ENCODE data around the gene PICALM.

PICALM gene

DNA sequence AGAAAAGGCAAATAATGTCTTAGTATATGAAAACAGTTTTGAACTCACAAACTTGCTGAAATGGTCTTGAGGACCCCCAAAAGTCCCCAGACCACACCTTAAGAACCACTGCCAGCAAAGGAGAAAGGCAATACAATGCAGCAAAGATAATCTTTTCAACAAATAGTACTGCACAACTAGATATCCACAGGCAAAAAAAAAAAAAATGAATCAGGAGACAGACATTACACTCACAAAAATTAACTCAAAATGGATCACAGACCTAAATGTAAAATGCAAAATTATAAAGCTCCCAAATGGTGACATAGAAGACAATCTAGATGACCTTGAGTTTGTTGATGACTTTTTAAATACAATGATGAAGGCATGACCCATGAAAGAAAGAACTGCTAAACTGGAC lies 8.3 kb downstream of the PICALM start:
- H3K4me3 ChIP-seq (ENCODE audit: low read depth, low read length) = no peak overlapping the region
- no peak for DNase-seq (ENCODE audit: low read depth)
- TF ChIP-seq POLR2A (IDR thresholded peaks at IDR 0.05; ENCODE audit: extremely low read depth, insufficient read length) (no peak), MYC (IDR thresholded peaks at IDR 0.05; ENCODE audit: low read depth, low read length) (no peak)
- TF ChIP-seq, protein P1, sequence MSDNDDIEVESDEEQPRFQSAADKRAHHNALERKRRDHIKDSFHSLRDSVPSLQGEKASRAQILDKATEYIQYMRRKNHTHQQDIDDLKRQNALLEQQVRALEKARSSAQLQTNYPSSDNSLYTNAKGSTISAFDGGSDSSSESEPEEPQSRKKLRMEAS (IDR thresholded peaks at IDR 0.05; ENCODE audit: low read depth, low read length) = no peak
- TF ChIP-seq, protein P2, sequence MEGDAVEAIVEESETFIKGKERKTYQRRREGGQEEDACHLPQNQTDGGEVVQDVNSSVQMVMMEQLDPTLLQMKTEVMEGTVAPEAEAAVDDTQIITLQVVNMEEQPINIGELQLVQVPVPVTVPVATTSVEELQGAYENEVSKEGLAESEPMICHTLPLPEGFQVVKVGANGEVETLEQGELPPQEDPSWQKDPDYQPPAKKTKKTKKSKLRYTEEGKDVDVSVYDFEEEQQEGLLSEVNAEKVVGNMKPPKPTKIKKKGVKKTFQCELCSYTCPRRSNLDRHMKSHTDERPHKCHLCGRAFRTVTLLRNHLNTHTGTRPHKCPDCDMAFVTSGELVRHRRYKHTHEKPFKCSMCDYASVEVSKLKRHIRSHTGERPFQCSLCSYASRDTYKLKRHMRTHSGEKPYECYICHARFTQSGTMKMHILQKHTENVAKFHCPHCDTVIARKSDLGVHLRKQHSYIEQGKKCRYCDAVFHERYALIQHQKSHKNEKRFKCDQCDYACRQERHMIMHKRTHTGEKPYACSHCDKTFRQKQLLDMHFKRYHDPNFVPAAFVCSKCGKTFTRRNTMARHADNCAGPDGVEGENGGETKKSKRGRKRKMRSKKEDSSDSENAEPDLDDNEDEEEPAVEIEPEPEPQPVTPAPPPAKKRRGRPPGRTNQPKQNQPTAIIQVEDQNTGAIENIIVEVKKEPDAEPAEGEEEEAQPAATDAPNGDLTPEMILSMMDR (IDR thresholded peaks at IDR 0.05; ENCODE audit: low read depth, low read length) = no peak

DNA sequence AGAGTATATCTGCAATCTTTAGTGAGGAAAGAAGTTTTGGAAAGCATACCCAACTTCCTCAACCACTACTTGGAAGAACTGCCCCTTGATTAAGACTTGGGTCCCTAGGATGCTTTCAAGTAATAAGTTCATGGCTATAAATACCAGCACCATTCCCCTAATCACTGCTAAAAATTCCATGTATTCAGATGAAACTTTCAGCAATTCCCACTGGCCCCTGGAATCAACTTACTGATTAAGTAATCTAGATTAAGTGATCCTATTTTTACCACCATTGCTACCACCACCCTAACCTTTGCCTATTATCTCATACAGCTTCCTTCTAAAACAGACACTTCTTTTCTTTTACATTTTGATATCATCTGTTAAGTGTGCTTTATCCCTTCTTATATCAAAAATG lies 10.5 kb downstream of the PICALM start:
- H3K4me3 ChIP-seq (ENCODE audit: low read depth, low read length) = no peak overlapping the region
- TF ChIP-seq, protein P2 (IDR thresholded peaks at IDR 0.05; ENCODE audit: low read depth, low read length) = no peak
- TF ChIP-seq POLR2A (IDR thresholded peaks at IDR 0.05; ENCODE audit: extremely low read depth, insufficient read length) = no peak
- TF ChIP-seq, protein P1 (IDR thresholded peaks at IDR 0.05; ENCODE audit: low read depth, low read length) = no peak
- TF ChIP-seq MYC (IDR thresholded peaks at IDR 0.05; ENCODE audit: low read depth, low read length) = no peak

DNA sequence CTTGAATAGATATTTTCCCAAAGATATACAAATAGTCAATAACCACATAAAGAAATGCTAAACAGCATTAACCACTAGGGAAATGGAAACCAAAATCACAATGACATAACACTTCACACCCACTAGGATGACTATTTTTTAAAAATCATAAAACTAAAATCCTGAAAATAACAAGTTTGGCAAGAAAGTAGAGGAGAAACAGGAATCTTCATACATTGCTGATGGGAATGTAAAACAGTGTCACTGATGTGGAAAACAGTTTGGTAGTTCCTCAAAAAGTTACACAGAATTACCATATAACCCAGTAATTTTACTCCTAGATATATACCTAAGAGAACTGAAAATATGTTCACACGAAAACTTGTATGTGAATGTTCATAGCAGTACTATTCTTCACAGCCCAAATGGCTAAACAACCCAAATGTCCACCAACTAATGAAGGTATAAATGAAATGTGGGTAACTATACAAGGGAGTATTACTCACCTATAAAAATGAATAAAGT lies 12.5 kb downstream of the PICALM start:
- DNase-seq (ENCODE audit: low read depth) = no peak
- no peak for TF ChIP-seq POLR2A (IDR thresholded peaks at IDR 0.05; ENCODE audit: extremely low read depth, insufficient read length)
- TF ChIP-seq, protein P1 (IDR thresholded peaks at IDR 0.05; ENCODE audit: low read depth, low read length) = no peak
- TF ChIP-seq MYC (IDR thresholded peaks at IDR 0.05; ENCODE audit: low read depth, low read length) = no peak
- TF ChIP-seq, protein P2 (IDR thresholded peaks at IDR 0.05; ENCODE audit: low read depth, low read length) = no peak
- no peak overlapping the region for H3K4me3 ChIP-seq (ENCODE audit: low read depth, low read length)

More for the DNA sequence above, 10.5 kb downstream of the PICALM start:
- no peak for DNase-seq (ENCODE audit: low read depth)

DNA sequence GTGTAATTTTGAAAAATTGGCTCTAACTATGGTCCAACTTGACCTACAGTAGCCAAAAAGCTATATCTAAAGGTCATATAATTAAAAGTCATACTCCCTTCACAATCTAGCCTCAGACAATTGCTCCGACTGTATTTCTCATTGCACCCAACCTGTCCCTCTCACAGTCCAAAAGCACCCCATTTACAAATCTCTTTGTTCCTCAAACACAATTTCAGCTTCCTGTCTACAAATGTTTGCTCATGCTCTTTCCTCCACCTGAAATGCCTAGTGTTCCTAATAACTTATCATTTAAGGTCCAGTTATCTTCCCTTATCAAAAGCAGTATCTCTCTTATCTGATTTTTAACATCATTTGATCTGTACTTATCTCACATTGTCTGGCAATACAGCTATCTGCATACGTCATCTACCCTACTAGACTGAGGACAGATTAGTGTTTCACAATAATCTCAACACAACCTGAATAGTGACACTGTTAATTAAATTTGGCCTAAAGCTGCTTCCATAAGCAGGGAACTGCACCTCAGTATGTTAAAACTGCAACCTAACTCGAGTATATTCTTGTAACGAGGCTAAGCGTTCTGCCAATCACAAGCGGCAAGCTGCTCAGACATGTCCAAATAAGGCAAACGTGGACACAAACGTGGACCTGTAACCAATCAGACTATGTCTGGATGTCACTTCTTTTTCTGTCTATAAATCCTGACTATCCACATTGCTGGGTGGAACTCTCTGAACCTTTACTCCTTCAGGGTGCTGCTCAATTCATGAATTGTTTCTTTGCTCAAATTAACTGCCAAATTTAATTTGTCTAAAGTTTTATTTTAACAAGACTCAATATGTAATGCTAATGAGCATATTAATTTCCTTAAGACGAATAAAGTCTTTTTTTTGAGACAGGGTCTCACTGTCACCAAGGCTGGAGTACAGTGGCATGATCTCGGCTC lies 15.9 kb downstream of the PICALM start:
- peak; percentile 22 for DNase-seq (ENCODE audit: low read depth)
- TF ChIP-seq MYC (IDR thresholded peaks at IDR 0.05; ENCODE audit: low read depth, low read length) (no peak), POLR2A (IDR thresholded peaks at IDR 0.05; ENCODE audit: extremely low read depth, insufficient read length) (no peak)
- TF ChIP-seq, protein P1 (IDR thresholded peaks at IDR 0.05; ENCODE audit: low read depth, low read length) = no peak
- TF ChIP-seq, protein P2 (IDR thresholded peaks at IDR 0.05; ENCODE audit: low read depth, low read length) = no peak
- no peak overlapping the region for H3K4me3 ChIP-seq (ENCODE audit: low read depth, low read length)

DNA sequence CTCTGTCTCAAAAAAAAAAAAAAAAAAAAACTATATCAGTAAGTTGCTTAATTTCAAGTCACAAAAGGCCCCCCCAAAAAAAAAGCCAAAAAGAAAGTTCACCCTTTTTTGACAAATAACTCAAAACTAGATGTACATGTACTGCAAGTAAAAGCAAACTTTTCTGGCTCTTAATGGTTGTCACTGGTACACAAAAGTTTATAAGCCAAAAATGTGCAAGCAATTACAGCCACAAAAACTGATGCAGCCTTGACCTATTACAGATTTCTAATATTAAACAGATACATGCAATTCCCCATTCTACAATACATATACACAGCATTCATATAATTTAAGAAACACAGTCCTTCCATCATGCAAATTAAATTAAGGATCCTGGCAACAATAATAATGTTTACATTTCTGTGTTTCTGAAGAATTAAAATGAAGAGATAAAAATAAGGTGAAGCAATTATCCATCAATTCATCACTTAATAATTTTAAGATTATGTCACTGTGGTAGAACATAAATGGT lies 18.6 kb downstream of the PICALM start:
- no peak for DNase-seq (ENCODE audit: low read depth)
- no peak overlapping the region for H3K4me3 ChIP-seq (ENCODE audit: low read depth, low read length)
- TF ChIP-seq, protein P2 (IDR thresholded peaks at IDR 0.05; ENCODE audit: low read depth, low read length) = no peak
- TF ChIP-seq, protein P1 (IDR thresholded peaks at IDR 0.05; ENCODE audit: low read depth, low read length) = no peak
- TF ChIP-seq POLR2A (IDR thresholded peaks at IDR 0.05; ENCODE audit: extremely low read depth, insufficient read length) (no peak), MYC (IDR thresholded peaks at IDR 0.05; ENCODE audit: low read depth, low read length) (no peak)

Measured in NB4 (cell line).